ENCODE data around the gene ORM1.

ORM1 gene

DNA sequence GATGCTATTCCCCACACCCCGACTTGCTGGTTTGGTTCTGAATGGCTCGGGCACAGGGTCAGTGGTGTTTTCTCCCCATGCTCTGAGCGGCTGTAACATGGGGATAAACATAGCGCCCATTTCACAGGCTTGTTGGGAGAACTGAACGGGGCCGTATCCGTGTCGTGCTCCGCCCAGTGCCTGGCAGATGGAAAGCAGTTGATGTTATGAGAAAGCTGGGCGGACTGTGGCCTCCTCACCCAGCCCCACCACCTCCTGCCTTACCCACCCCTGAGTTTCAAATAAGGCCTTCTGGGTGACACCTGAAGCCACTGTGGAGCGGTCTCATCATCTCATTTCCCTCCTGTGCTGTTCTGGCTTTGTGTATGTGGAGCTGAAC, 21.3 kb downstream of the ORM1 start:
- no peak for DNase-seq (ENCODE audit: low read depth)

DNA sequence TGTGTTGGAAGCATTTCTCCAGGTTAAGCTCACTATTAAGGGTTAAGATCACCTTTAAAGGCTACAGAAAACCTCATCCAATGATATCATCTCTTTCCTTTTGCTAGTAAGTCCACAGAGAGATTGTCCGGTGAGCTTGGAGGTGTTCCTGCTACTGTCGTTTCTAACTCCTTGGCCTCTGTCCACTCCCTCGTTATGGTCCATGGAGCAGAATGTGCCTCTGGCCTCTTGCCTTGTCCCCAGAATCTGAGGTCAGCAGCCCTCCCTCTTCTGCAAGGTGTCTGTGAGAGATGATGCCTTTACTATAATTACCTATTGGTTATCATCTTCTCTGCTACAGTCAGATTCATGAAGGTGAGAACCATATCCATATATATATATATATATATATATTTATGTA, 21.8 kb downstream of the ORM1 start:
- DNase-seq (ENCODE audit: low read depth) = no peak

GRCh38 chr9:114345493-114346065, 22.7 kb downstream of the ORM1 start:
- no peak for DNase-seq (ENCODE audit: low read depth)

- DNase-seq (ENCODE audit: low read depth) = no peak
Observed at GRCh38 chr9:114346146-114346545, 23.2 kb downstream of the ORM1 start.

GRCh38 chr9:114347675-114348074, 24.8 kb downstream of the ORM1 start:
- DNase-seq (ENCODE audit: low read depth) = no peak

- no peak for DNase-seq (ENCODE audit: low read depth)
Observed at GRCh38 chr9:114348261-114348905, 25.5 kb downstream of the ORM1 start.

DNA sequence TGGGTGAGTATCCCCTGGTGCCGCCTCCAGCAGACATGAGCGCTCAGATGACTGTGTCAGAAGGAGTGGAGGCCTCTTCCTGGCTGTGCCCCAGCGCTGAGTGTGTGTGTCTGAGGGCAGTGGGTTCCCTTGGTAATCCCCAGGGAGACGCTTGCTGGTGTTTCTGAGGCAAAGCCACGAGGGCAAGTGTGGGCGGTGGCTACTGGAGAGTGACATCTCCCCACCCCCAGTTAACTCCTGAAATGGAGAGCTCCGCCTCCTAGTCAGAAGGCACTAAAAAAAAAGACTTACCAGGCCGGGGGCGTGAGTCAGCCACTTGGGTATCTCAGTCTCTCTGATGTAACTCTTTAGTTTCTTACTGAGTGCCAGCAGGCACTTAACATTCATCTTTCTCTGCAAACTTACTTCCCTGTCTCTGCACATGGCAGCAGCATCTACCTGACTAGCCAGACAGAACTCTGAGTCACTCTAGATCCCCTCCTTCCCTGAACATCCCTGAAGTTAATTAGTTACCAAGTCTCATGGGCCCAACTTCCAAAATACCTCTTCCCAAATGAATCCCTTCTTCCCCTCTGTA, 26.1 kb downstream of the ORM1 start:
- DNase-seq (ENCODE audit: low read depth) = peak; percentile 22

DNA sequence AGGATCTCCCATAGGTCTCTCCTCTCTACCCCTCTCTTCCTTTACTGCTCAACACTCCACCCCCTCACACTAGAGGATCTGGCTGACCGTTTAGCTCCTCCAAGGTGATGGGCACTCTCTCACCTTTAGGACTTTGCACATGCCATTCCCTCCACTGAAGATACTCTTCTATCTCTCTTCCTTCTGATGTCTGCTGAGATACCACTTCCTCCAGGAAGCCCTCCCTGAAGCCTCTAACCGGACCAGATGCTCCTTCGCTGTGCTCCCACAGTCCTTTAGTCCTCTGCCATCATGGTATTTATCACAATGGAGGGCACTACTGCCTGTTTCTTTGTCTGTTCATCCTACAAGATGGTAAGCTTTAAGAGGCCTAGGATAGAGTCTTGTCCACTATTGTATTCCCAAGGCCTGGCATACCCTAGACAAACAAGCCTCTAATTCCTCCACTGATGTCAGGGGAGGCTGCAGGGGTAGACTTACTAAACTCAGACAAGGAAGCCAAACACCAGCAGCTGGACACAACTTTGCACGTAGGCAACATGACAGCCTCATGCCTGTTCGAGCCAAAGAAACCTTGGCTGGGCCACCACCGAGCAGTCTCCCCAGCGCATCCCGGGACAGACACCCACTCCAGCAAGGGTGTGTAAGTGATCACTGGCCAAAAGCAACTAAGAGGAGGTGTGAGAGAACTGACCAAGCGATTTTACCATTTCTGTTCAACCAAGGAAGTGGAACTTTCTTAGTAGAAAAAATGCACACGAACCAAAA, 27.0 kb downstream of the ORM1 start:
- no peak for DNase-seq (ENCODE audit: low read depth)

GRCh38 chr9:114350636-114351401, 27.9 kb downstream of the ORM1 start:
- no peak for DNase-seq (ENCODE audit: low read depth)

DNA sequence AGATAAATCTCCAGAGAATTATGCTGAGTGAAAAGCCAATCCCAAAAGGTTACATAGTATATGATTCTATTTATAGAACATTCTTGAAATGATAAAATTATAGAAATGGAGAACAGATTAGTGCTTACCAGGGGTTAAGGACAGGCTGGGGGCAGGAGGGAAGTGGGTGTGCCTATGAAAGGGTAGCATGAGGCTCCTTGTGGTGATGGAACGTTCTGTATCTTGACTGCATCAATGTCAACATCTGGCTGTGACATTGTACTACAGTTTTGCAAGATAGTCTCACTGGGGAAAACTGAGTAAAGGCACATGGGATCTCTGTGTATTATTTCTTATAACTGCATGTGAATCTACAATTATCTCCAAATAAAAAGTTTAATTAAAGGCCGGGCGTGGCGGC, 29.0 kb downstream of the ORM1 start:
- no peak for DNase-seq (ENCODE audit: low read depth)

GRCh38 chr9:114355821-114356220, 32.9 kb downstream of the ORM1 start:
- DNase-seq (ENCODE audit: low read depth) = no peak

- DNase-seq (ENCODE audit: low read depth) = no peak
Observed at GRCh38 chr9:114356792-114357191, 33.9 kb downstream of the ORM1 start.

DNA sequence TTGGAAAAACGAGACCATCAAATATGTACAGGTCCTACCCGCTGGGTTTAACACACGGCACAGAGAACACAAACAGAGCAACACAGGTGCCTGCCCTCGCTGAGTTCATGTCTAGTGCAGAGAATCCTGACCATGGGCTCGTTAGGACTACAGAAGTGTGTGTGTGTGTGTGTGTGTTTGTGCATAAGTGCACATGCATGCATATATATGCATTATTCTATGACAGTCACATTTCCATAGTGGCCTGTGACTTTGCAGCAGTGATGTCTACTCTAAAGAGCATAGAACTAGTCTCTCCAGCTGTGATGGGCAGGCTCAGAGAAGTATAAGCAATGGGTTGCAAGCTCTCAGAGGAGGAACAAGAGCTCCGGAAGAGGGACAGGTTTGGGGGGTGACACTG, 34.5 kb downstream of the ORM1 start:
- DNase-seq (ENCODE audit: low read depth) = no peak

- DNase-seq (ENCODE audit: low read depth) = no peak
Observed at GRCh38 chr9:114357911-114358328, 35.0 kb downstream of the ORM1 start.

GRCh38 chr9:114359801-114360200, 36.9 kb downstream of the ORM1 start:
- no peak for DNase-seq (ENCODE audit: low read depth)

DNA sequence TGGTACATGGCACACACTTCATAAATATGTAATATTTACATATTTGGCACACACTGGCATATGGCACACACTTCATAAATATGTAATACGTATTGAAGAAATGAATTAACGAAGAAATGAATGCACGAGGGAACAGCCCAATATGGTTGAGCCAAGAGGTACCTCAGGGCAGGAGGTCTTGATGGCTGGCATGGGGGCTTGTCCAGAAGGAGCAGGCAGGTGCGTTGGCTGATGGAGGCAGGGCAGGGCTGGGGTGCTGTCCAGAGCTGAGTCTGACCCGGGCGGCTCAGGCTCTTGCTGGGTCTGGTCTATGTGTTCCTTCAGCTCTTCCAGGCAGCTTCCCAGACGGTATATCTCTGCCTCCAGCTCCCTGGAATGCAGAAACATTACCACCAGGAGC, 38.6 kb downstream of the ORM1 start:
- DNase-seq (ENCODE audit: low read depth) = no peak

DNA sequence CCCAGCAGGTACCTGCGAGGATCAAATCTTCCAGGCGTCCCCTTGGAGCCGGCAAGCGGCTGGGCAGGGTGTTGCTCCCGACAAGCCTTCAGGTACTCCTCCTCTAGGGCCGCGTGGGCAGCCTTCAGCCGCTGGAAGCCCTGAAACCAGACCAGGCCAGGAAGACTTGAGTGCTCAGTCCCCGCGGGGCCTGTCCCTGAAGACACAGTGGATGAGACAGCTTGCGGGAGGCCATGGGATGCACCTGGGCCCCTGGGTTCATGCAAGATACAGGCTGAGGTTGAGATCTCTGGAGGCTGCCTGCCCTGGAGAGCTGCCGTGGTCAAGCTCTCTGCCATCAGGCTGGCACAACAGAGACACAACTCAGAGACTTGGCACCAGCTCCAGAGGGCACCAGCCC, 39.5 kb downstream of the ORM1 start:
- no peak for DNase-seq (ENCODE audit: low read depth)

- no peak for DNase-seq (ENCODE audit: low read depth)
Observed at GRCh38 chr9:114363424-114363823, 40.5 kb downstream of the ORM1 start.

DNA sequence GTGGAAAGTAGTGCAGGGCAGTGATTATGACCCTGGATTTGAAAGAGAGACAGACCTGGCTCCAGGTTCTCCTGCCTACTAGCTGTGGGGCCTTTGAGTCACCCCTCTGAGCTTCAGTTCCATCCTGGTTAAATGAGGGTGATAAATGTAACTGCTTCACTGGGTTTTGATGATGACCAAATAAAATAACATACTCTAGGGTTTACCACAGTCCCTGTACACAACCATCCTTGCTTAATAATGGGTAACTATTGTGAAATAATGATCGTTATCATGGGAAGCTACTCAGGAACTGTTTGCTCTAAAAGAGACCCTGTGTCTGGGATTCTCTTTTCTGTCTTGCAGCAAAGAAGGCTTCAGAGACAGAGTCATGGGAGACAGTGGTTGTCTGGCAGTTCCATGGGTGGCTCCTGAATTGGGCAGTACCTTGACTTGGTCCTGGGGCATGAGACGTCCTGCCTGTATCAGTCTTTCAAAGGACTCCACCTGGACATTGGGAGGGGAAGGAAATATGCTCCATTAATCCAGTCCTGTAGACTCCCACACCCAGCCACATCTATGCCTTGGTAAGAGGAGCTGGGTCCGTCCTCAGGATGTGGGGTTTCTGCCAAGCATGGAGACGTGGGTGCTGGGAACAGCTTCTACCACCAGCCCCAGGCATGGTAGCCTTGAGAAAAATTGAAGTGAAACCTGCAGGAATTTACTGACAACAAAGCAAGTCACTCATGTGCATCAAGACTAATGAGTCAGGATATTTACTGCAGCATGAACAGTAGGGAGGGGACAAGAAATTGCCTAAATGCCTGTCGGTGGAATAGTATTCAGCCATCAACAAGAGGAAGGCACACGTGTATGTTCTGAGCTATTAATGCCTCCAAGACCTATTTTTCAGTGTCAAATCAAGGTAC, 41.5 kb downstream of the ORM1 start:
- DNase-seq (ENCODE audit: low read depth) = no peak

GRCh38 chr9:114365194-114365593, 42.3 kb downstream of the ORM1 start:
- no peak for DNase-seq (ENCODE audit: low read depth)

Data from stimulated activated CD8-positive, alpha-beta memory T cell treated with anti-CD3 and anti-CD28 coated beads, Interleukin-15, amount 100 ng/mL, for 1 hour (primary cell).